Skin epidermis (tissue), 12 donors: ENCODE results near the gene MS4A4A.
A peak's percentile ranks its signal among the peaks of the same experiment; 100 is the strongest.
"Not testable (repeated sequence)": the region's sequence is repeated elsewhere in the genome, so short reads cannot be mapped to it uniquely, and the experiment has no call there.

Experiments used
- H3K27ac ChIP-seq, 21 experiments: fragments of 200-600 bp; sonication (generic) in 11 of 21; one replicate each; pipeline ENCODE4 v1.5.0; 2020; ENCODE audit warnings: mild to moderate bottlenecking in 3 of 21, inconsistent platforms in 2 of 21, moderate library complexity in 2 of 21
- H3K4me3 ChIP-seq, 7 experiments: fragments of 200-600 bp; sonication (generic) in 2 of 7; one replicate each; pipeline ENCODE4 v1.5.0; 2020; ENCODE audit warnings: inconsistent platforms in 2 of 7, mild to moderate bottlenecking in 2 of 7, moderate library complexity in 1 of 7

The MS4A4A gene

GRCh38 chr11:60280412-60280811 lies at the start of gene MS4A4A:
Gene MS4A4A (plus strand): TSS chr11:60280666. CDS start chr11:60280676, 10 bp downstream.
- peak within 1 kb of the TSS in 12 of 21 experiments; percentile 11 to 66 (median 34) for H3K27ac ChIP-seq
- peak within 1 kb of the TSS in 1 of 7 experiments; percentile 1 for H3K4me3 ChIP-seq

GRCh38 chr11:60230681-60231080 lies 49.8 kb upstream of the MS4A4A start:
- H3K27ac ChIP-seq = no peak overlapping the region
- no peak overlapping the region for H3K4me3 ChIP-seq

- Histone ChIP-seq H3K27ac (no peak overlapping the region), H3K4me3 (no peak overlapping the region)
These were observed 45.1 kb upstream of the MS4A4A start for GRCh38 chr11:60235321-60235720.

GRCh38 chr11:60240662-60241061 lies 39.8 kb upstream of the MS4A4A start:
- Histone ChIP-seq H3K27ac (no peak overlapping the region), H3K4me3 (no peak overlapping the region)

GRCh38 chr11:60241786-60242185 lies 38.7 kb upstream of the MS4A4A start:
- H3K27ac ChIP-seq = peak overlapping the region in 2 of 21 experiments; percentile 6 to 33
- no peak overlapping the region for H3K4me3 ChIP-seq

GRCh38 chr11:60242740-60243239 lies 37.7 kb upstream of the MS4A4A start, which contains the start of gene MS4A4E:
Gene MS4A4E (minus strand): TSS chr11:60243137. CDS start chr11:60230055, 13,082 bp downstream.
- peak within 1 kb of the TSS in 2 of 21 experiments; percentile 6 to 33 for H3K27ac ChIP-seq
- H3K4me3 ChIP-seq = no peak within 1 kb of the TSS

- Histone ChIP-seq H3K27ac (peak overlapping the region in 1 of 21 experiments; percentile 4), H3K4me3 (no peak overlapping the region)
These were observed 28.8 kb upstream of the MS4A4A start for GRCh38 chr11:60251485-60252212.

- peak overlapping the region in 2 of 21 experiments; percentile 4 to 47 for H3K27ac ChIP-seq
These were observed 28.0 kb upstream of the MS4A4A start for GRCh38 chr11:60252213-60253108.

GRCh38 chr11:60257956-60258722 lies 22.3 kb upstream of the MS4A4A start:
- H3K4me3 ChIP-seq = no peak overlapping the region
- H3K27ac ChIP-seq = no peak overlapping the region

More at GRCh38 chr11:60252213-60253108, 28.0 kb upstream of the MS4A4A start:
- no peak overlapping the region for H3K4me3 ChIP-seq

GRCh38 chr11:60261014-60261413 lies 19.5 kb upstream of the MS4A4A start:
- Histone ChIP-seq H3K27ac (no peak overlapping the region), H3K4me3 (no peak overlapping the region)

- Histone ChIP-seq H3K27ac (no peak overlapping the region), H3K4me3 (no peak overlapping the region)
These were observed 17.1 kb upstream of the MS4A4A start for GRCh38 chr11:60263402-60263801.

GRCh38 chr11:60264644-60265043 lies 15.8 kb upstream of the MS4A4A start:
- Histone ChIP-seq H3K4me3 (no peak overlapping the region), H3K27ac (no peak overlapping the region)

GRCh38 chr11:60265373-60266214 lies 14.9 kb upstream of the MS4A4A start:
- Histone ChIP-seq H3K27ac (no peak overlapping the region), H3K4me3 (no peak overlapping the region)

- H3K4me3 ChIP-seq = no peak overlapping the region
- no peak overlapping the region for H3K27ac ChIP-seq
These were observed 6.0 kb upstream of the MS4A4A start for GRCh38 chr11:60274416-60274815.

GRCh38 chr11:60281485-60281884 lies 1.0 kb downstream of the MS4A4A start:
- H3K27ac ChIP-seq = peak overlapping the region in 11 of 21 experiments; percentile 8 to 66 (median 35)
- no peak overlapping the region for H3K4me3 ChIP-seq

- Histone ChIP-seq H3K4me3 (no peak overlapping the region), H3K27ac (peak overlapping the region in 6 of 21 experiments; percentile 23 to 66 (median 42))
These were observed 1.8 kb downstream of the MS4A4A start for GRCh38 chr11:60282286-60282685.

GRCh38 chr11:60285411-60286126 lies 5.1 kb downstream of the MS4A4A start:
- not testable (repeated sequence) for H3K4me3 ChIP-seq
- H3K27ac ChIP-seq = peak overlapping the region in 1 of 21 experiments; percentile 22

- no peak overlapping the region for H3K27ac ChIP-seq
- no peak overlapping the region for H3K4me3 ChIP-seq
These were observed 8.1 kb downstream of the MS4A4A start for GRCh38 chr11:60288531-60288930.
